Dedifferentiated amniotic fluid mesenchymal stem cell (primary cell): ENCODE measurements around the gene SOCS7.

ENCODE experiments used
- DNase-seq: peaks from one replicate; pipeline ENCODE4 v3.0.0-alpha.2; 2016; ENCODE audit errors: extremely low spot score

The SOCS7 gene

DNA sequence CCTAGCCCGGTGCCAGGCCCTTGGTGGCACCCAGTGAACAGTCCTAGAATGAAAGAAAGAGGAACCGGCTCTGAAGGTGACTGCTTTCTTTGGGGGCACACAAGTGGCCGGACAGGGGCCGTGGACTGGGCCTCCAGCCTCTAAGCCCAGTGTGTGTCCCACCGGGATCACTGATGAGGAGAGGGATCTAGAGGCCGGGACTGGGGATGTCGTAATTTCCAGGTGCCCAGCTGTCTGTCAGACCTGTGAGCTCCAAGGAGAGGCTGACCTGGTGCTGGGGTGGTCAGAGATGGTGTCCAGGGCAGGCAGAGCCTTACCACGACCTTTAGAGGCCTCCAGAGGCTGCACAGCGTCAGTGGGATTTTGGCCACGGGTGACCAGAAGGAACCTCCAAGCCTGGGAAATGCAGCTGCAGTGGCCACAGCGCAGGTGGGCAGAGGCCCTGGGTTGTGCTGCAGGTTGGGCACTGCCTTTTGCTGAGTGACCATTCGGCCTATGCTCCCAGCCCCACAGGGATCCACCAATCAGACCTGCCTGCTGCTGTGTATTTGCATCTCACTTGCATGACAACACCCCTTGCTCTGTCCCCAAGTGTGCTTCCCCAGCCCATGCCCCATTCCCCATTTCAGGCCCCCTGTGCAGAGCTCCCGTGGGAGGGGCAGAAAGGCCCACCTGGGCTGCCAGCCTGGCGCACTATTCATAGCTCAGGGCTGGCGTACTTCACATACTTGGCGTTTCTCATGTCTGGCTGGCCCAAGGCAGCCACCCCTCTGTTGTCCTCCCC lies 89.2 kb downstream of the SOCS7 start:
- no peak for DNase-seq

DNA sequence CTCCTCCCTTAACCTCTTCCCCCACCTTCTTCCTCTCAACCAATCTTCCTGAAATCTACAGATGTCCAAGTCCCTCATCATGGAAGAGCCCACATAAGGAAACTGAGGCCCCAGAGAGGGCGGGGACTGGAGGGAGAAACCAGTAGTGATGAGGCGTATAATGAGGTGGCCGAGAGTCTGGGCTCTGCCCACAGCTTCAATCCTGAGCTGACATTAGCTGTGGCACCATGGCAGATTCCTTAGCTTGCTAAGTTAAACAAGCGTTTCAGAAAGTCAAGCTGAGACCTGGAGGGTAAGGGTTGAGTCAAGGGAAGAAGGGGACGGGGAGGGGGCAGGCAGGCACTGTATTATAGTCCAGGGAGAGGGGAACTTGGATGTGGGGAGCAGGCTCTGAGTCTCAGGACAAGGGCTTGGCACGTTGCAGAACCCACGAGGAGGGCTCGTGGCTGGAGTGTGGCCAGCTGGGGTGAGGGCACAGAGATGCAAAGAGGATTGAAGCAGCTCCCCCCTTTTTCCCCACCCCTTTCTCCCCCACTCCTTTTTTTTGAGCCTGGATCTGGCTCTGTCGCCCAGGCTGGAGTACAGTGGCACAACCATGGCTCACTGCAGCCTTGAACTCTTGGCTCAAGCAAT lies 89.9 kb downstream of the SOCS7 start:
- no peak for DNase-seq

DNA sequence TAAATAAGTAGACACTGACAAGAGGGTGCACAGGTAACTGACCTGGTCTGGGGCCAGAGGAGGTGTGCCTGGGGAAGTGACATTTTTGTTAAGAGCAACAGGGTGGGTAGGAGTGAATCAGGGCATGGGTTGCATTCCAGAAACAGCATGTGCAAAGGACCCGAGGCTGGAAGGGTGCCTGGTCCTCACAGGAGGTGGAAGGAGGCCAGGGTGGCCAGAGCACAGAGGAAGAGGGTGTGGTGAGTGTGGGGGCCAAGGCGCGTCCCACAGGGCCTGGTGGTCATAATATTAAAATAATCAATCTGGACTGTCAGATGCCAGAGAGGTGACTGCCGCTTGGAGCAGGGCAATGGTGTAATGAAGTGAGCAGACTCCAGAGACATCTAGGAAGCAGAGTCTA lies 90.9 kb downstream of the SOCS7 start:
- no peak for DNase-seq

DNA sequence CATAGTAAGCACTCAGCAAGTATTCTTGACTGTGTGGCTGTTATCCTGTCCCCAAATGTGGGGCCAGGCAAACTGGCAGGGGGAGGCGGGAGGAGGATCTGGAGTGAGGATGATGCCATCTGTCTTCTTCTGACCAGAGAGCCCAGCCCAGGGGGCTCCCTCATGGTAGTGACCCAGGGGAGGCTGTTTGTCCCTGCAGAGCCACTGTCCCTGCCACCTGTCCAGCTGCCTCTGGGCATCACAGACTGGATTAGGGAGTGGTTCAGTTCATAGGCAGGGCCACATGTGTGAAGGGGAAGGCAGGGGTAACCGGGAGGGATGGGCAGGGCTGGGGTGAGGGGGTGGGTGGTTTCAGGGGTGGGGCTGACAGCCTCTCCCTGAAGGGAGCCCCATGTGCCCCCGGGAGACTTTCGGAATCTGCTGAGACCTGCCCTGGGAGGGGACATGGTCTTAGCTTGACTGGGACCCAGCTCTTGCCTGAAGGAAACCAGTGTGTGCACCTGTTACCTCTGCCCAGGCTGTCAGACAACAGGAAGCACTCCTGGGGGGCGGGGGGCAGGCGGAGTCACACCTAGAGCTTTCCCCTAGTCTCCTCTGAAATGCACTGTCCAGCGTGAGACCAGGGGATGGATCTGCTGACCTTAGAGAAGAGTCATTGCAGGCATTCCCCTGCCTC lies 91.8 kb downstream of the SOCS7 start:
- no peak for DNase-seq

DNA sequence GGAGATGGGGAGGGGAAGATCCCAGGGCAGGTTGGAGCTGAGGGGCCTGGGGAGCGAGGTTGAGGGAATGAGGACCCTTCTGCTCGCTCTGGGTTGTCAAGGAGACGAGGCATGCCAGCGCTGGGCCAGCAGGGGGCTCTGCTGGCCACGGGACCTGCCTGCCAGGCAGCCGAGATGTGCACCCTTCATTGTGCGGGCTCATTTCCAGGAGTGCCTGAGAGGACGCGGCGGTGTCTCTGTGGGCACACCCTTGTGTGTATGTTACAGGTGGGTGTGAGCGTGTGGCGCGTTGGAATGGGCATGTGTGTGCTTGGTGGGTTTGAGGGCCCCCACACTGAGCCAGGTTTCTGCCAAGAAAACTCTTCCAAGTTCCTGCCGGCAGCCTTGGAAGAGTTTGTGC lies 92.5 kb downstream of the SOCS7 start:
- DNase-seq, result peak; percentile 40

DNA sequence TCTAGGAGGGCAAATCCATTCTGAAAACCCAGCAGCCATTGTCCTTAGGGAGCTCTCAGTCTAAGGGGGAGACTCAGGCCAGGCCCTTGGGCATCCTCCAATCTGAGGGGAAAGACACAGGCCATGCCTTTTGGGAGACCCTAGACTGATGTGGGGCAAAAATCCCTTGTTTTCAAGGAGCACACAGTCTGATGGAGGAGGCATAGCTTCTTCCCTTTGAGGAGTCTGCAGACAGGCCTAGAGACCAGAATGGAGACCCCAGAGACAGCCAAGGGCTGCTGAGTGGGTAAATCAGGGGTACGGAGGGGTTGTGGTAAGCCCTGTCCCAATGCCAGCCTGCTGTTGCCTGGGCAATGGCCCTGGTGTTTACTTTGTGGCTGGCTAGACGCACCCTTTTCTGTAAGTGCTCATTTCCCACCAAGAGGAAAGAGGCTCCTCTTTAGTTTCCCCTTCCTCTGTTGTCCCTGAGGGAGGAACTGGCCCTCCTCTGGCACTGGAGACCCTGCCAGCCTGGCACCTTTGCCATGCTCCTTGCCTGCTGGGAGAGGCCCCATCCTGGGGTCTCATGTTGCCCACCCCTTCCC lies 96.0 kb downstream of the SOCS7 start:
- DNase-seq, result no peak

DNA sequence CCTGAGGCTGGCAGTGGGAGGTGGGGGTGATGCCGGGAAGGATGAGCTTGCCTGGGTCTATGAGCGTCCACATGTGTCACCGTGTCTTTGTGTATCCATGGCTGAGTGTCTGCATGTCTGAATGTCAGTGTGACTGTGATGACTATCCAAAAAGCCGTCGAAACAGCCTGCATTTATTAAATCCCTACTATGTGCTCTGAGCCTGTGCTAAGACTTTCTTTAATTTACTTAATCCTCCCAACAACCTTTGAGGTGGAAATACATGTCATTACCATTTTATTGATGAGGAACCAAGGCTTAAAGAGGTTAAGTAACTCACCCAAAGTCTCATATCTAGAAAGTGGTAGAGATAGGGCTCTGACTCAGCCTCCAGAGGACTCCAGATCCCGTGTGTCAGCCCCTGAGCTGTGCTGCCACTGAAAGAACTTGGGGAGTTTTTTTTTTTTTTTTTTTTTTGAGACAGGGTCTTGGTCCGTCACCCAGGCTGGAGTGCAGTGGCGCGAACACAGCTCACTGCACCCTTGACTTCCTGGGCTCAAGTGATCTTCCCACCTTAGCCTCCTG lies 96.6 kb downstream of the SOCS7 start:
- no peak for DNase-seq

DNA sequence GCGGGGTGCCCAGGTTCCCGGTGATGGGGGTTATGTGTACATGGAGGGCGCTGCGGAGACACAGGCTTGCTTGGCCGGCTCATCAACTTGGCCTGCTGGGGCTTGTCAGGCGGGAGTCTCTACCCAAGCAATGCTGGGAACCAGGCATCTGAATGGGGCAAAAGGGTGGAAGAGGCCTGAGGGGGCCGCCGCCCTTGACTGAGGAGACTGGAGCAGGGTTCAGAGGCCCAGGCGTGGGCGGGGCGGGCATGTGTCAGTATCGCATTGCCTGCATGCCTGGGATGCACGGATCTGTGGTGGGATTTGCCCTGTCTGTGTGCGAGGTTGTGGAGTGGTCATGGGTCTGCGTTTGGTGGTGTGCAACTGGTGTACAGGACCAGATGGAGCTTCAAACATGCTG lies 97.7 kb downstream of the SOCS7 start:
- DNase-seq, result no peak

DNA sequence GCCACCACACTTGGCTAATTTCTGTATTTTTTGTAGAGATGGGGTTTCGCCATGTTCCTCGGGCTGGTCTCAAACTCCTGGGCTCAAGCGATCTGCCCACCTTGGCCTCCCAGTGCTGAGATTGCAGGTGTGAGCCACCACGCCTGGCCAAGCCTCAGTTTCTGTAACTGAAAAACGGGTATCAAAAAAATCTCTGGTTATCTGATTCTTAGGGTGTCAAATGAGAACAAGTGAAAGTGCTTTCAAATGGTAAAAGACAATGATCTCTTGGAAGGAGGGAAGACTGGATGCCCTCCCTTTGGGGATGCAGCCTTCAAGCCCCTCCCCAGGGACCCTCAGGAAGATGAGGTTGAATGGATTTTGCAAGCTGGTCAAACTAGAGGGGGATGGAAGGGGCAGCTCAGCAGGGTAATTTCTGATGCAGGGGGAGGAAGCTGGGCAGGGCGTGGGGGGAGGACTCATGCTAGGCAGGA lies 98.9 kb downstream of the SOCS7 start:
- no peak for DNase-seq

DNA sequence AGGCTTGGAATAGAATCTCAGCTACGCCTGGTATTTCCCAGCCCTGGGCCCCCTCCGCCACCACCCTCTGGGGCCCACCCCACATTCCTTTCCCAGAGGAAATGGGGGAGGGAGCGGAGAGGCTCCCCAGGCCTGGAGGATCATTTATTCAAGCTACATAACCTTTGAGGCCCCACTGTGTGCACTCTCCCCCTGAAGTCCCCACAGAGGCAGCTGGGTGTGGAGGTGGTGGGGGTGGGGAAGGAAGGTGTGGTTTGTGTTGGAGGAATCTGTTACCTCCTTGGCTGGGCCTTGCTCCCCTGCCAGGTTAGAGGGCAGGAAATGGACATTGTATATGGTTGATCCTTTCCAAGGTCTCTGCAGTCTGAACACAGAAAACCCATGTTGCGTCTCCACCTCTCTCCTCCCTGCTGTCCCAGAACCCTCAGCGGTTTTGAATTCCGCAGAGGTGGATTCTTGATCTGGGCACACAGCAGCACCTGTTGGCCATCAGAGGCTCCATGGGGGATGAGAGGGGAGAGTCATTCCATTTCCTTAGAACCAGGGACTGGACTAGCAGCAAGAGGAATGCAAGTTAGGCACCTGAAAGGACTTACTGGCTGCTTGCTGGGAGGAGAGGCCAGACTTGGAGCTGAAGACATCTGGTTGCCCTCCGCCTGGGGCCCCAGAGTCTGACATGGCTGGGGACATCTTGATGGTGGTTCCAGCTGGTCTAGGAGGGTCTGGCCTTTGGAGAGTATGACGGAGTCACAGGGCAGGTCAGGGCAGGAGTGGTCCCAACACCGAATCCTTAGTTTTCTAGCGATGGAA lies 99.6 kb downstream of the SOCS7 start:
- DNase-seq, result peak; percentile 65

DNA sequence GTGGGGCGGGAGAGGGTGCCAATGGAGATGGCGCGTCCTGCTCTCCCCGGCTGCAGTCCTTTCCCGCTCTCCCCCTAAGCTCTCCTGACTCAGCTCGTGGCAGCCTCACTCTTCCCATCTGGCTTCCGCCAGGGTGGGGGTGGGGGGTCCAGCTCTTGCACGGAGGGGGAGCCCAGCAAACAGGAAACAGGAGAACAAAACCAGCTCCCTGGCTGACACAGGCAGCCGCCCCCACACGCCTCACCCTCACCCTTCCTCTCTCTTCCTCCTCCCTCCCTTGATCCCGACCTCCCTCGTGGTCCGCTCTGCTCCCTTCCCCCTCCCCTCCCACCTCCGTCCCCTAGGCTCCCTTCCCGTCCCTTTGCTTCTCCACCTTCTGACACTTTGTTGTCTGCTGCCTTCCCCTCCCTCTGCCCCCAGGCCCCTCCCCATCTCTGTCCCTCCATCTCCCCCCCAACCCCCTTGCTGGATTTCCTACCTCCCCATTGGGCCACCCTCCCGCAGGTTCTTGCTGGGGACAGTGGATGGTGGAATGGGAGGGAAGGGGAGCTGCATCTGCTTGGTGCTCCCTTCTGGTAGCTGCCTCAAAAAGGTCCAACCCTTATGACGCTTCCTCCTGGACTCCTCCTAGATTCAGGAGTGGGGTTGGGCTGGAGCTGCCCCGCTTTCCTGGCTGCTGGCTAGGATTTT lies 100.3 kb downstream of the SOCS7 start:
- peak; percentile 78 for DNase-seq

DNA sequence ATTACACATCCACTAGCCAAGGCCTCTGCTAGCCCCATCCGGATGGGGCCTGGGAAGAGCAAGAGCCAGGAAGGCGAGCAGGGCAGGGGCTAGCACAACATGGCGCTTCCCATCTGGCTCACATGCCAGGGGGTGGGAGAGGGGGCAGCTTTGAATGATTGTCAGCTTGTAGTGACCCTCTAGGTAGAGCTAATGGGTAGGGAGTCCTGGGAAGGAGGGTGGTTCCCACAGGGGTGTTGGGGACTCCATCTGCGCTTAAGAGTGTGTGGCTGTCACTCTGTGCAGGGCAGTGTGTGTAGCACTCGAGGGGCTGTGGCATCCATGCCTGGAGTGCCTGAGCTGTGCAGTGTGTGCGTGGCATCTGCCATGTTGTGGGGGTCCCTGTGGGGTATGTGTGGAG lies 101.1 kb downstream of the SOCS7 start:
- DNase-seq, result no peak

DNA sequence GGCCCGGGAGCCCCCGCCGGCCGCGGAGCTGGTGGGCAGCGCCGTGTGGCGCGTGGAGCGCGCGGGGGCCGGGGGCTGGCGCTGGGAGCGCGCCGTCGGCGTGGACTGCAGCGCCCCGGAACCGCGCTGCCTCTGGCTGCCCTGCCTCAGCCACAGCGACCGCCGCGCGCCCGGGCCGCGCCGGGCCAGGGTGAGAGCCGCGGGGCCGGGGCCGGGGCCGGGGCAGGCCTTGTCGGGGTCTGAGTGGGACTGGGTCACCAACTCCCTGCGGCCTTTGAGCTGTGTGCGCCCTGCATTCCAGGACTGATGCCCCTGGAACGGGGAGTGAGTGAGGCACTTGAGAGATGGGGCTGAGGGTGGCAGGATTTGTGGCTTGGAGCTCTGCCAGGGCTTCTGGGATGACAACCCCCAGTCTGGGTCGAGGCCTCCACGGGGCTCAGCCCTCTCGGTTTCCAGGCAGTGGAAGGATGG lies 102.3 kb downstream of the SOCS7 start:
- peak; percentile 32 for DNase-seq

DNA sequence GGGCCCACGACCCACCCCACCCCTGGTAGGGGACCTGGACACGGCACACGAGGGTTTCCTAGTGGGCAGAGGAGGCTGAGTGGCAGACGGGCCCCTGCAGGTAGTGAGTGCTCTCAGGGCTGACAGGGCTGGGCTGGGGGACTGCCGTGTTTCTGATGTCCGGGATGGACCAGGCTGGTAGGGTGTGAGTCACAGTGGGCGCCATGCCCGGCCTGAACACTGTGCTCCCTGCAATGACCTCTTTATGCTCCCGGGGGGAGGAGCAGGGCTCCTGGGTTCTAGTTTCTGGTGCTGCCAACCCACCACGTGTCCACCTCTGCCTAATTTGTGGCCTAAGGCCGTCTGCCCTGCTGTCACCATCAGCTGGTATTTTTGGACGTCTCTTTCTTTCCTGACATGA lies 102.9 kb downstream of the SOCS7 start:
- DNase-seq, result peak; percentile 68
